Measurements from ENCODE around the gene NKAIN1.

GRCh38 chr1:31133368-31133767 lies 106.3 kb downstream of the NKAIN1 start:
- TF ChIP-seq CTCF (IDR thresholded peaks at IDR 0.05) (no peak), POLR2A (IDR thresholded peaks at IDR 0.05) (no peak)

Data from testis (tissue), 2 donors.